H54 (cell line): ENCODE results near the gene SHISA9.

Source experiments
- DNase-seq: peaks from one replicate; pipeline ENCODE4 v3.0.0; 2011; ENCODE audit warnings: low spot score, mixed read lengths; ENCODE audit not compliant: insufficient read length
- FAIRE-seq: peaks from 3 replicates; lab custom pipeline; 2011; peaks lifted over from hg19 to GRCh38; lab: Jason Lieb, UNC
- POLR2A ChIP-seq: IDR thresholded peaks from 2 replicates; pipeline ENCODE4 v1.6.1; 2011; ENCODE audit warnings: low read depth, mild to moderate bottlenecking, low read length

SHISA9 gene

DNA sequence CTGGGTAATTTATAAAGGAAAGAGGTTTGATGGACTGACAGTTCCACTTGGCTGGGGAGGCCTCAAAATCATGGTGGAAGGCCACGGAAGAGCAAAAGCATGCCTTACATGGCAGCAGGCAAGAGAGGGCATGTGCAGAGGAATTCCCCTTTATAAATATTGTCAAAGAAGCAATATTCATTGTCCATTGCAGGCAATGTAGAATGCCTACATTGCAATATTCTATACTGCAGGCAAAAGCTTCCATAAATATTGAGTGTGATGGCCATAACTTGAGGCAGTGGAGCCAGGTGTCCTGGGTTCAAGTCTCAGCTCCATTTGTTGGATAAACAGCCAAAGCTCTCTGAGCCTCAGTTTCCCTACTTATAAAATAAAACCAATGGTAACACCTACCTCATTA lies 322.3 kb downstream of the SHISA9 start:
- no peak for DNase-seq
- TF ChIP-seq POLR2A: no peak
- FAIRE-seq: no peak

DNA sequence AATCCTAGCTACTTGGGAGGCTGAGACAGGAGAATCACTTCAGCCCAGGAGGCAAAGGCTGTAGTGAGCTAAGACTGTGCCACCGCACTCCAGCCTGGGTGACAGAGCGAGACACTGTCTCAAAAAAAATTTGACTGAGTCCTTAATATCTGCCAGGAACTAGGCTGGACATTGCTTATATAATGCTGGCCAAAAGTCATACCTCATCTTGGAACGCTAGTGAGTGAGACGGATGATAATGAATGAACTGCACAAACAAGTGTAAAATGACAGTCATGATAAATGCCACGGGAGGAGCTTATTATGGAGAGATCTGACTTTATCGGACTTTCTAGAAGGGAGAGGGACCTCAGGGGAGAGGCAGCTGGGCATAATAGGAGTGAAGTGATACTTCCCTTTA lies 327.6 kb downstream of the SHISA9 start:
- FAIRE-seq (no peak), DNase-seq (no peak)
- TF ChIP-seq POLR2A: no peak

DNA sequence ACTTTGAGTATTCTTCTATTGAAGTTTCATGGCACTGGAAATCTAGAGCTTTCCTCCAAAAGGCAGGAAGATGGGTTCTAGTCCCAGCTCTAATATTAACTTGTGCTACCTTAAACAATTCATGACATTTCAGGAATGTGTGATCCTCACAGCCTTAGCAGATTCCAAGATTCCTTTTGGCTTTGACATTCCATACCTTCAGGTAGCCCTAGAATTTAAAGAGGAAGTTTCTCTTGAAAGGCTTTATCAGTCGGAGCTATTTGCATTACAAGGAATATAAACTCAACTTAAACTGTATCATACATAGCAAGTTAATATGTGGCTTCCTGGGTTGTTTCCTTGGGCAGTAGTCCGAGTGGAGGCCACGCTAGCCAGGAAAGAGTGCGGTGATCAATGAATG lies 330.0 kb downstream of the SHISA9 start:
- TF ChIP-seq POLR2A: no peak
- no peak for FAIRE-seq
- DNase-seq: no peak

DNA sequence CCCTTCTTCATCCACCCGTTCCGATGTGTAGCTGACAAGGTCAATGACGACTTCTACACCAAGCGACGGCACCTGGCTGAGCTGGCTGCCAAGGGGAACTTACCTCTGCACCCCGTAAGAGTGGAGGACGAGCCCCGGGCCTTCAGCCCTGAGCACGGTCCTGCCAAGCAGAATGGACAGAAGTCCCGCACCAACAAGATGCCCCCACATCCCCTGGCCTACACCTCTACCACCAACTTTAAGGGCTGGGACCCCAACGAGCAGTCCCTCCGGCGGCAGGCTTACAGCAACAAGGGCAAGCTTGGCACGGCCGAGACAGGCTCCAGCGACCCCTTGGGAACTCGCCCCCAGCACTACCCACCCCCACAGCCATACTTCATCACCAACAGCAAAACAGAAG lies 333.6 kb downstream of the SHISA9 start:
- DNase-seq (no peak), FAIRE-seq (no peak)
- TF ChIP-seq POLR2A: no peak

DNA sequence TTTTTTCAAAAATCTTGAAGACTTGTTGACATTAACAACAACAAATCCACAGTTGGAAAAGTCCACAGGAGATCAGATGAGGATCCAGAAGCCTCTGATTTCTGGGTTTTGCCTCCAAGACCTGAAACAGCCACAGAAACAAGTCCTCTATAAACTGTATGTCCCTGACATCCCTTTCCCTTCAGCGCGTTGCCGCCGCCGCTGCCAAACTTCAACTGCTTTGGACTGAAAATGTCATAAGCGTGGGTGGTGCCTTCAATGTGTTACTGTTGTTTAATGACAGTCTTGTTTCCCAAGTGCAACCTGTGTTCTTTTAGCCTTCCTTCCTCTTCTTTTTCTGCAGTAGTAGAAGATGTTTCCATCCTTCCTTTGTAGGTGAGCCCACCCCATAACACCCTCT lies 334.9 kb downstream of the SHISA9 start:
- FAIRE-seq (no peak), DNase-seq (no peak)
- TF ChIP-seq POLR2A: no peak

DNA sequence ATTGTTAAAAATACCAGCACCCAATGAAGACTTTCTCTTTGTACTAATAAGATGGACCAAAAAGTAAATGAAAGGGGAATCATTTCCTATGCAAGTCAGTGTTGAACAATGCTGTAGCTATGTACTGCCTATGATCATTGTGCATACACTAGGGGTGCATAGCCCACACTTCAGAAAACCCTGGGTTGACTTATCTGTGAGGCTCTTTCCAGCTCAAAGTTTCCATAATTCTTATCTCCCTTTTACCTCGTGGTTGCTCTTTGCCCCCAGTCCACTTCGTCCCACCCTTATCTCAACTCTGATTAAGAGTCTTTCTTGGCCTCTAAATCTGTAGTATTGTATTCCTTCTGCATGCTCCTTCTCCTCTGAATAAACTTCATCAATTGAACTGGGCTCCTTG lies 336.8 kb downstream of the SHISA9 start:
- DNase-seq (no peak), FAIRE-seq (no peak)
- TF ChIP-seq POLR2A: no peak

DNA sequence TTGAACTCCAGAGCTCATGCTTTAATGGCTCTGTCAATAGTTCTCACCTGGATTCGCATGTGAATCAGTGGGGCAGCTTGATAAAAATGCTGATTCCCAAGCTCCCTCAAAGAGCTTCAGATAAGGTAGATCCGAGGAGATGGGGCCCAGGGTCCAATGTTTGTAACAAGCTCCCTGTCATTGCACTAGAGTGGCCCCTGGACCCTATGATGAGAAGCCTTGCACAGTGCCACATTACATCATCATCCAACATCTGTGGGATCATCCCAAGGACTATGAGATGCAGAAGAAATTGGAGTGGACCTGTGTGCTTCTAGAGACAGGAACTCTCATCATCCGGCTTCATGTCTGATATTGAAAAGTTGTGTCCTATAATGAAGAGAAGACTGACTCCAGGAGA lies 340.8 kb downstream of the SHISA9 start:
- TF ChIP-seq POLR2A: no peak
- no peak for DNase-seq
- FAIRE-seq: no peak

DNA sequence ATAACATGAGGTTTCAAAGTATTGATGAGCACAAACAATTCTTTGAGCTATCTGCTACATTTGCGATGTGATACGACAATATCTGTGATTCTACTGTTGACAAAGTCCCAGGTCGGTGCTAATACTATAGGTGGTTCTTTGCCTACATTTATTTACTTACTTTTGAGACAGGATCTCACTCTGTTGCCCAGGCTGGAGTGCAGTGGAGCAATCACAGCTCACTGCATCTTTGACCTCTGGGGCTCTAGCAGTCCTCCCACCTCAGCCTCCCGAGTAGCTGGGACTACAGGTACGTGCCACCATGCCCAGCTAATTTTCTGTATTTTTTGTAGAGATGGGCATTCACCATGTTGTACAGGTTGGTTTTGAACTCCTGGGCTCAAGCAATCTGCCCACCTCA lies 343.4 kb downstream of the SHISA9 start:
- DNase-seq (no peak), FAIRE-seq (no peak)
- TF ChIP-seq POLR2A: no peak

DNA sequence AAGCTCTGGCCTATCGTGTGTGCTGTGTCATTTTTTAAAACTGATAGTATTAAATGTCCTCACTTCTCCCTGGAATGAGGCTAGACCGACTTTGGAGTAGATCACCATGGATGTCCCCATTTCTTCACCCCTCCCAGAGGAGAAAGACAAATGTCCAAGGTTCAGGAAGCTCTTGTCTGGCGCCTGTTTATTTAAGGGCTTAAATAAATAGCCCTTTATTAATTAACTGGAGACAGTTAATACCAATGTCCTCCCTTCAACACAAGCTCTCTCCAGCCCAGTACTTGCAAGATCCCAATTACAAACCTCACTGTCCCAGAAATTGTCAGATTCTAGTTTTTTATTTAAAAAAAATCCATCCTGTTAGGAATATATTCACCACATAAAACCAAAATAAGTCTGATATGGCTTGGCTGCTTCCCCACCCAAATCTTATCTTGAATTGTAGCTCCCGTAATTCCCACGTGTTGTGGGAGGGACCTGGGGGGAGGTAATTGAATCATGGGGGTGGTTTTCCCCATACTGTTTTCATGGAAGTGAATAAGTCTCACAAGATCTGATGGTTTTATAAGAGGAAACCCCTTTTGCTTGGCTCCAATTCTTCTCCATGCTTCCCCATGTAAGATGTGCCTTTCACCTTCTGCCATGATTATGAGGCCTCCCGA lies 344.4 kb downstream of the SHISA9 start:
- no peak for DNase-seq
- no peak for TF ChIP-seq POLR2A
- no peak for FAIRE-seq

DNA sequence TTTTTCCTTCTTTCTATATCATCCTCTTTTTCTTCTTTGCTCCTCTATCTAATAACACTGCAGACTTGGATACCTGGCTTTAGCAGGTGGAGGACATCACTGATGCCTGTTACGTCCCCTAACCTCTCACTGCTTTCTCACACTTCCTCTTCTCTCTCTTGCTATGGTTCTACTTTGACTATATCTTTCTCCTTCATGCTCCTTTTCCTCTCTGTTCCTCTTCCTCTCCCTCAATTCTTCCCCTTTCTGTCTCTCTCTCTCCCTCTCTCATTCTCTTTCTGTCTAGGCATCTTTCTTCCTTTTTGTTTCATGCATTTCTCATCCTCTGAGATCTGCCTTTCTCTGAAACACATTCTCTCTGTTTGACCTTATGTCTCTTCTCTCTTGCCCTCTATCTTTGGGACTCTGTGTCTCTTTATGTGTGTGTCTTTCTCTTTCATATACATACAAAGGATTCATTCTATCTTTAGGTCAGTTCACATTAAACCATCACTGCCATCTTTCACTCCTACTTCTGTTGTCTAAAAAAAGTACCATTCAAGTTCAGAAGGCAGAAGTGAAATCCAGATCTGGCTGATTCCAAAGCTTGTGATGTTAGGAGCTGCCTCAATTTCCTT lies 353.7 kb downstream of the SHISA9 start:
- no peak for TF ChIP-seq POLR2A
- FAIRE-seq (no peak), DNase-seq (no peak)

DNA sequence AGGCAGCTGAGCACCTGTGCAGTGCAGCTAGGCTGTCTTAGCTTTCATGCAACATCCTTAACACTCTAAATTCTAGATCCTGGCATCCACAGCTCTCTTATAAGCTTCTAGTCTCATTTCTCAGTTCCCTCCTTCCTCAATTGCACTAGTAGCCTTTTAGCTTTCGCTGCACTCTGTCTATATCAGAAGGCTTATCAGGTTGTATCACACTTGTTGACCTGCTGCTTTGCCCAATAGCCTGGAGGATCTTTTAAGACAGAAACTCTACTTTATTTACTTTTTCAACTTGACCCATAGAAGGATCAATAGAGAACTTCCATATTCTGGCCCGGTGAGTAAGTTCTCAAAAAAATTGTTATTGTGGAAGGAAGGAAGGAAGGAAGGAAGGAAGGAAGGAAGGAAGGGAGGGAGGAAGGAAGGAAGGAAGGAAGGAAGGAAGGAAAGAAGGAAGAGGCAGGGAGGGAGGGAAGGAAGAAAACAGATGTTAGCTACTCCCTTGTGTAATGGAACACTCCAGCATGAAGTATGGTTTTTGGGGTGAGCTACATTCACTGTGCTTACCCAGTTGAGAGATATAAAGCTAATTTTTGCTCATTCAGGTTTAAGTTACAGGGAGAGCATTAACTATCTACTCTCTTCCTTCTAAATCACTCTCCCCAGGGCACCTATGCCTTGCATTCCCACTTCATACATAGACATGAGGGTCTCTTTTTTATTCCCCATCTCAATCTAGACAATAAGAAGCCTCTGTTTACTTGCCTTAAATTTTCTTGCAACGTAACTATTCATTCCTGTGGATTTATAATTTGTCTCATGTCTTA lies 361.1 kb downstream of the SHISA9 start:
- DNase-seq (no peak), FAIRE-seq (no peak)
- TF ChIP-seq POLR2A: no peak

DNA sequence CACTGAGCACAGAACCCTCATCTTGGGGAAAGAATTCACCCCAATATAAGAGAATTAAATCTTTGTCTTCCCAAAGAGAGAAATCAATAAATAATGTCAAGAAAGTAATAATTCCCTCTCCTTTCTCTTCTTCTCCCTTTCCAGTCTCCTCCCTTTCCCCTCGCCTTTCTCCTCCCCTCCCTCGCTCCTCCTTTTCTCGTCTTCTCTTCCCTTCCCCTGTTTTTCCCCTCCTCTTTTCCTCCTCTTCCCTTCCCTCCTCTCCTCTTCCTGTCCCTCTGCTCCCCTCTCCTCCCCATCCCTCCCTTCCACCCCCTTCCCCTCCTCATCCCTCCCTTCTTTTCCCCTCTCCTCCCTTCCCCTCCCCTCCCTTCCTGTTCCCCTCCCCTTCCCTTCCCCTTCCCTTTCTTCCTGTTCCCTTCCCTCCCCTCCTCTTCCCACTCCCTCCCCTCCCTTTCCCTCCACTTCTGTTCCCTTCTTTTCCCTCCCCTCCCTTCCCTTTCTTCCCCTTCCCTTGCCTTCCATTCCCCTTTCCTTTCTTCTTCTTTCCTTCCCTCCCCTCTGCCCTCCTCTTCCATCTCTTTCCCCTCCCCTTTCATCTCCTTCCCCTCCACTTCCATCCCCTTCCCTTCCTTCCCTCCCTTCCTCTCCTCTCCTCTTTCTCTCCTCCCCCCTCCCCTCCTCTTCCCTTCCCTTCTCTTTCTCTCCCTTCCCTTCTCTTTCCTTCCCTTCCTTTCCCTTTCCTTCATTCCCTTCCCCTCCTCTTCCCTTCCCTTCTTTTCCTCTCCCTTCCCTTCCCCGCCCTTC lies 363.6 kb downstream of the SHISA9 start:
- TF ChIP-seq POLR2A: no peak
- FAIRE-seq (no peak), DNase-seq (no peak)

DNA sequence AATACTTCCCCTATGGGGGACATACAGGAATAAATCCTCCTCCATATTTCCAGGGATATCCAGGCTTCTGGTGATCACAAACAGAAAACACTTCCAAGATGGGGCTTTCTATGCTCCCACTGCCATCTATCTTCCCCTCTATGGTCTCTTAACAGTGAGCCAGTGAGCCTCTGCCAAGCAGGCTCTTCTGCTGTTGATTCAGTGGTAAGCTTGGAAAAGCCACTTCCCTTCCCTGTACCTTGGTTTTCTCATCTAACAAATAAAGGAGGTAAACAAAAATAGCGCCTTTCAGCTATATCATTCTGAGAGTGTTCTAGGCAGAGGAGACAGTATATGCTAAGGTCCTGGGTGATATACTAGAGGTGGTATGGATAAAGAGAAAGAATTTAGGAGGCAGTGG lies 368.0 kb downstream of the SHISA9 start:
- TF ChIP-seq POLR2A: no peak
- DNase-seq (no peak), FAIRE-seq (no peak)

DNA sequence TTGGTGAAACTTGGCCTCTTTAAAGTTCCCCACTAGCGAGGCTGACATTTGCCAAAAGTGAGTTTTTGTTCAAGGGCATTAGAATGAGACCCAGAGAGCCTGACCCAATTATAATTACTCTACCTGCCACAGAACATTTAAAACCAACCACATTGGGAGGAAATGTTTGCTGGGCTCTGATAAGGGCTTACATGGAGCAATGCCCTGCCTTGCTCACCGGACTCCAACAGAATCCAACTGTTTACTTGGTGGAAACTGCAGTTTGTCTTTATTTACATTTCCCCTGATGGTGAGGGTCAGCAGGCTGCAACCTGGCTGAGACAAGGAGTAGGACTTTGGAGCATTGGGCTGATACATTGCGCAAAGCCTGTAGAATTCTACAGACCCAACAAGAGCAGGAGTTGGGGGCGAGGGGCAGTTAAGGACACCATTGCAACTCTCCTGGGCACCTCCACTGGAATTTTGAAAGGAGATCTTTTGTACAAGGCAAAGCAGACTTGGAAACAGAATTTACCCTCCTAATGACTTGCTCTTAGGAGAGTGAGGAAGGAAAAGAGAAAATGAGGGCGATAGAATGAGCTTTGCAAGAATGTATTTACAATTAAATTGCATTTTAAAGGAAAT lies 368.6 kb downstream of the SHISA9 start:
- TF ChIP-seq POLR2A: no peak
- DNase-seq (no peak), FAIRE-seq (no peak)
